ENCODE data around the gene BBOX1.

Gene BBOX1

GRCh38 chr11:27013781-27014361, 26.7 kb upstream of the BBOX1 start:
- in situ Hi-C loops (cut with MboI; ENCODE audit: low sequenced_read_pairs, unreplicated experiment), result no loop called here
- TF ChIP-seq CTCF (IDR thresholded peaks at IDR 0.05; ENCODE audit: borderline replicate concordance, control extremely low read depth, extremely low read depth, insufficient read depth, missing control alignments), result no peak
- no peak for DNase-seq (ENCODE audit: low spot score)

DNA sequence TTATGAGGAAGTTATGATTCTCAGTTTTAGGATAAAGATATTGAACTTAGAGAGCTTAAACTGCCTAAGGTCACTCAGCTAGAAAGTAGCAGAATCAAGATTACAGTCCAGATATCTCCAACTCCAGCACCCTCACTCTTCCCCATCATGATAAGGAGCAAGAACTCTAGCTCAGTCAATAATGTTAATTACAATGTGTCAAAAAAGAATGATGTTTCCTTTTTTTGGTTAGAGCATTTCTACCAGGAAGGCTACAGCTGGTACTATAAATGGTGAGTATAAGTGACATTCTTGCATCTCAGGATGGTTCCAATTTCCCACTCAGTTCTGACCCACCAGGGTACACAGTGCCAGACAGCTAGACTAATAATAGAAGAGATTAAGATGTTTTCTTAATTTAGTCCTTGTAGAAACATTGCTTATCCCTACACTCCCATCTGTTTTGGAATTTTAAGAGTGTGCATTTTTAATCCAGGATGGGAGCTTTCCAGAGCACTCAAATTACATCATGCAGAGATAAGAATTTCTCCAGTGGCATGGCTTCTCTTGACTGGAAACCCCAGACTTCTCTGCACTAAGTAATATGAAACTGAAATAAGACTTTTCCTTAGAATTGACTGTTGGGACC, 21.6 kb upstream of the BBOX1 start:
- DNase-seq (ENCODE audit: low spot score), result no peak
- in situ Hi-C loops (cut with MboI; ENCODE audit: low sequenced_read_pairs, unreplicated experiment), result no loop called here
- TF ChIP-seq CTCF (IDR thresholded peaks at IDR 0.05; ENCODE audit: borderline replicate concordance, control extremely low read depth, extremely low read depth, insufficient read depth, missing control alignments), result no peak

DNA sequence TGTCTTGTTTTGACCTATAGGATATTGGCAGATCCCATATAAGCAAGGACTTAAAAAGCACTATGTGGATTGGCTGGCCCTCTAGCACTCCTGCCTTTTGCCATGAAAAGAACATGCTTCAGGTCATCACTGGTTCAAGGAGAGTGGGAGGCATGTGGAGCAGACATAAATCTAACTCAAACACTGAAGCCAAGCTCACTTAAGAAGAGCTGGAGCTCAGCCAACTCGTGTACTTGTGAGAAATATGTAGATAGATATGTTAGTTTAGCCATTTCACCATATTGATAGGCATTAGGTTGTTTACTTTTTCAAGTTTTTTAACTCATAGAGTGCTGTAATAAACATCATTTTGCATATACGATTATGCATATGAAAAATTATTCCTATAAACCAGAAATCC, 19.9 kb upstream of the BBOX1 start:
- no peak for DNase-seq (ENCODE audit: low spot score)
- TF ChIP-seq CTCF (IDR thresholded peaks at IDR 0.05; ENCODE audit: borderline replicate concordance, control extremely low read depth, extremely low read depth, insufficient read depth, missing control alignments), result no peak
- in situ Hi-C loops (cut with MboI; ENCODE audit: low sequenced_read_pairs, unreplicated experiment), result no loop called here

DNA sequence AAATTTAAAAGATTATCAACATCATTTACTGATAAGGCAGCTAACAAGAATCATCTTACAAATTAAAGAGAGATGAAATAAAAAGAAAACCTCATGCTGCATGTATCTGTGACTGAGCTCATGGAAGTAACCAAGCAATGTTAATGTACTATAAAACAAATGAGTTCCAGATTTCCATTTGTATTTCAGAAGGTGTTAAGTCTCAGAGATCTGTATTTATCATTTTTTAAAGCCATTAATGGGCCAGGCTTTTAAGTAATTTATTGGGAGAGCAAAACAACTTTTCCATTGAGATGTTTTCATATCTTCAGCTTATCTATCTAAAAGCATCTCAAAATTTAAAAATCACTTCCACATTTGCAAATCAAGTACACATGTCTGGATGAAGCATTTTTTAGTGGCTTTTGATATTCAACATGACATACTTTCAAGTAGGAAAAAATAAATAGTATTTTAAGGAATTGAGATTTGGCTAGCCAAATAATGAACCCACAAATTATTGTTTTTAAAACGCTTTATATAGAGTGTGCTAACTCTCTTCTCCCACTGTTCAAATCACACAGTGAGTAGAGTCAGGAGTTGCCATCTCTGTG, 17.9 kb upstream of the BBOX1 start:
- TF ChIP-seq CTCF (IDR thresholded peaks at IDR 0.05; ENCODE audit: borderline replicate concordance, control extremely low read depth, extremely low read depth, insufficient read depth, missing control alignments), result no peak
- in situ Hi-C loops (cut with MboI; ENCODE audit: low sequenced_read_pairs, unreplicated experiment), result no loop called here
- no peak for DNase-seq (ENCODE audit: low spot score)

DNA sequence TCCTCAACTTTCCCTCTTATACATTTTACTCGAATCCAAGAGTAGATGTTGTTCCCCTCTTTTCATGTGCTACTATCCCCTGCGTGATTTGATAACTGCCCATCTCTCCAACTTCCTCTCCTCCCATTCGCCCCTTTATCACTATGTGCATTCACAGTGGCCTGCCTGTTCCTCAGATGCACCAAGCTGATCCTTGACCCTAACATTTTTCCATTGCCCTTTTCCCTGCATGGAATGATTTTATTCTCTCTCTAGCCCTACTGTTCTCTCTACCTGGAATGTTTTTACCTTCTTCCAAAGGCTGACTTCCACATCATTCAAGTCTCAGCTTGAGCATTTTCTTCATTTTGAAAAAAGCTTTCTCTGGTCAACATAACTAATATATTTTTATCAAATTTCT, 15.8 kb upstream of the BBOX1 start:
- in situ Hi-C loops (cut with MboI; ENCODE audit: low sequenced_read_pairs, unreplicated experiment), result no loop called here
- DNase-seq (ENCODE audit: low spot score), result no peak

More for the DNA sequence above, 15.8 kb upstream of the BBOX1 start:
- no peak for TF ChIP-seq CTCF (IDR thresholded peaks at IDR 0.05; ENCODE audit: borderline replicate concordance, control extremely low read depth, extremely low read depth, insufficient read depth, missing control alignments)
